BE2C (cell line): Measurements from ENCODE around the gene PPARG.
A peak's percentile ranks its signal among the peaks of the same experiment; 100 is the strongest.

ENCODE experiments used
- DNase-seq: peaks from one replicate; pipeline ENCODE4 v3.0.0-alpha.2; 2020
- H3K27me3 ChIP-seq: fragments of 250-450 bp; sonication (Bioruptor Pico); 2 replicates; pipeline ENCODE4 v1.5.1; 2020; ENCODE audit warnings: mild to moderate bottlenecking
- H3K36me3 ChIP-seq: fragments of 250-450 bp; sonication (Bioruptor Pico); 2 replicates; pipeline ENCODE4 v1.5.1; 2020; ENCODE audit warnings: mild to moderate bottlenecking
- H3K4me1 ChIP-seq: fragments of 250-450 bp; sonication (Bioruptor Pico); 2 replicates; pipeline ENCODE4 v1.5.1; 2020
- H3K4me3 ChIP-seq: 2 replicates; pipeline ENCODE4 v1.5.1; 2011; ENCODE audit warnings: low read depth, low read length
- H3K9me3 ChIP-seq: fragments of 250-450 bp; sonication (Bioruptor Pico); 2 replicates; pipeline ENCODE4 v1.5.1; 2020
- TF ChIP-seq, protein P1 (sequence below): IDR thresholded peaks from 2 replicates; pipeline ENCODE4 v1.5.1; 2012; ENCODE audit warnings: mild to moderate bottlenecking, low read depth, low read length

The PPARG gene

DNA sequence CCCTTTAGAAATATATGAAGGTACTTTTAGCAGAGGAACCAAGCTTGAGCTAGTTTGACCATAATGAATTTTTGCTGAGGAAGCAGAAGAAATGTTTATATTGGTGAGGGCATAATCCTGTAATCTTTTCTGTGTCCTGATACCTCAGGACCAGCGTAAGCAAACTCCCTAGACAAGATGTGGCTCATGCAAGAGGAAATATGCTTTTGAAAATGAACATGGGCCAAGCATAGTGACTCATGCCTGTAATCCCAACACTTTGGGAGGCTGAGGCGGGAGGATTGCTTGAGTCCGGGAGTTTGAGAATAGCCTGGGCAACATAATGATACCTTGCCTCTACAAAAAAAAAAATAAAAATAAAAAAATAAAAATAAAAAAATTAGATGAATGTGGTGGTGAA lies 78.5 kb downstream of the PPARG start:
- Histone ChIP-seq H3K4me1 (no peaks in the 10 kb centered on the region), H3K36me3 (no peaks in the 10 kb centered on the region), H3K27me3 (no peaks in the 10 kb centered on the region), H3K9me3 (no peaks in the 10 kb centered on the region), H3K4me3 (no peak overlapping the region)
- no peak for DNase-seq
- TF ChIP-seq, protein P1, sequence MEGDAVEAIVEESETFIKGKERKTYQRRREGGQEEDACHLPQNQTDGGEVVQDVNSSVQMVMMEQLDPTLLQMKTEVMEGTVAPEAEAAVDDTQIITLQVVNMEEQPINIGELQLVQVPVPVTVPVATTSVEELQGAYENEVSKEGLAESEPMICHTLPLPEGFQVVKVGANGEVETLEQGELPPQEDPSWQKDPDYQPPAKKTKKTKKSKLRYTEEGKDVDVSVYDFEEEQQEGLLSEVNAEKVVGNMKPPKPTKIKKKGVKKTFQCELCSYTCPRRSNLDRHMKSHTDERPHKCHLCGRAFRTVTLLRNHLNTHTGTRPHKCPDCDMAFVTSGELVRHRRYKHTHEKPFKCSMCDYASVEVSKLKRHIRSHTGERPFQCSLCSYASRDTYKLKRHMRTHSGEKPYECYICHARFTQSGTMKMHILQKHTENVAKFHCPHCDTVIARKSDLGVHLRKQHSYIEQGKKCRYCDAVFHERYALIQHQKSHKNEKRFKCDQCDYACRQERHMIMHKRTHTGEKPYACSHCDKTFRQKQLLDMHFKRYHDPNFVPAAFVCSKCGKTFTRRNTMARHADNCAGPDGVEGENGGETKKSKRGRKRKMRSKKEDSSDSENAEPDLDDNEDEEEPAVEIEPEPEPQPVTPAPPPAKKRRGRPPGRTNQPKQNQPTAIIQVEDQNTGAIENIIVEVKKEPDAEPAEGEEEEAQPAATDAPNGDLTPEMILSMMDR = no peak

DNA sequence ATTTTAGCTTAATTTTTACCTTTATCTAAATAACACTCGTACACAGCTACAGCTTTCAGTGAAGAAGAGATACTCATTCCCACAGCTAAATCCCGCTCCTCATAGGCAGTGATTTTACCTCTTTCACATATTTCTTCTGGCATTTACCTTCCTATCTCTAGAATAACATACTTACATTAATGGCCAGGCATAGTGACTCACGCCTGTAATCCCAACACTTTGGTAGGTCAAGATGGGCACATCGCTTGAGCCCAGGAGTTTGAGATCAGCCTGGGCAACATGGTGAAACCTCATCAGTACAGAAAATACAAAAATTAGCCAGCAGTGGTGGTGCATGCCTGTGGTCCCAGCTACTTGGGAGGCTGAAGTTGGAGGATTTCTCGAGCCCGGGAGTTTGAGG lies 80.2 kb downstream of the PPARG start:
- Histone ChIP-seq H3K9me3 (no peaks in the 10 kb centered on the region), H3K4me1 (no peaks in the 10 kb centered on the region), H3K4me3 (no peak overlapping the region), H3K27me3 (no peaks in the 10 kb centered on the region), H3K36me3 (no peaks in the 10 kb centered on the region)
- no peak for DNase-seq
- TF ChIP-seq, protein P1 = no peak

DNA sequence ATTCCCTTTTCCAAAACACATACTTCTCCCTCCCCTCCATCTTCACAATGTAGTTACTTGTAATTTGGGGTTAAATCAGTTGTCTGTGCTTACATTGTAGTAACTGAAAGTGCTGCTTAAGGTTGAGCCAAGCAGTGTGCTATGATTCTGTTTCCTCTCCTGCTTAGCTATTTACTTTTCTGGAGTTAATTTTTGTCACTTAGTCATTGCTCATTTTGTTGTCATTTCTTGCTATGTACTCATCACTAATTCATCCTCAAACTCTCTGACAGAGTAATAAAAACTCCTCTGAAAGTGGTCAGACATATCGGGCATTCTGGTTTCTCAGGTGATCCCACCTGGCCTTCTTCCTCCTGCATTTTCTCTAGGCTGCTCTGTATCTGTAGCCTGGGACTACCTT lies 80.7 kb downstream of the PPARG start:
- no peak for DNase-seq
- Histone ChIP-seq H3K9me3 (no peaks in the 10 kb centered on the region), H3K4me1 (no peaks in the 10 kb centered on the region), H3K27me3 (no peaks in the 10 kb centered on the region), H3K36me3 (no peaks in the 10 kb centered on the region), H3K4me3 (no peak overlapping the region)
- TF ChIP-seq, protein P1 = no peak

DNA sequence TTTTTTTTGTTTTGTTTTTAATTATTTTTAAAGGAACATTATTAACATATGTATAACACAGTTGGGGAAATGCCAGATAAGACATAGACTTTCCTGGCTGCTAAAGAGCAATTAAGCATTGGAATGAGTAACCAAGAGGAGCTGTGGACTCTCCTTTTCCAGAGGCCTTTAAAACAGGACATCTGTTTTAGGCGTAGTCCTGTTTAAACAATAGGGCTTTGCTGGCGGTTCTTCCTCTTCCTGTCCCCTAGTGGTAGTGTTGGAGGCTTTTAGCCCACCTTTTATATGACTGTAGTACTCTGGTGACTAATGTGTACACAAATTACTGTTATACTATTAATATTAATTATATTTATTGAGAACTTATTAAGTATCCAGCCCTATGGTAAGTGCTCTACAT lies 81.9 kb downstream of the PPARG start:
- H3K36me3 ChIP-seq = no peaks in the 10 kb centered on the region
- no peaks in the 10 kb centered on the region for H3K4me1 ChIP-seq
- H3K9me3 ChIP-seq = no peaks in the 10 kb centered on the region
- DNase-seq = peak; percentile 8
- no peaks in the 10 kb centered on the region for H3K27me3 ChIP-seq
- no peak overlapping the region for H3K4me3 ChIP-seq
- TF ChIP-seq, protein P1 = peak; percentile 18; the same call in 1 of the 2 replicates

DNA sequence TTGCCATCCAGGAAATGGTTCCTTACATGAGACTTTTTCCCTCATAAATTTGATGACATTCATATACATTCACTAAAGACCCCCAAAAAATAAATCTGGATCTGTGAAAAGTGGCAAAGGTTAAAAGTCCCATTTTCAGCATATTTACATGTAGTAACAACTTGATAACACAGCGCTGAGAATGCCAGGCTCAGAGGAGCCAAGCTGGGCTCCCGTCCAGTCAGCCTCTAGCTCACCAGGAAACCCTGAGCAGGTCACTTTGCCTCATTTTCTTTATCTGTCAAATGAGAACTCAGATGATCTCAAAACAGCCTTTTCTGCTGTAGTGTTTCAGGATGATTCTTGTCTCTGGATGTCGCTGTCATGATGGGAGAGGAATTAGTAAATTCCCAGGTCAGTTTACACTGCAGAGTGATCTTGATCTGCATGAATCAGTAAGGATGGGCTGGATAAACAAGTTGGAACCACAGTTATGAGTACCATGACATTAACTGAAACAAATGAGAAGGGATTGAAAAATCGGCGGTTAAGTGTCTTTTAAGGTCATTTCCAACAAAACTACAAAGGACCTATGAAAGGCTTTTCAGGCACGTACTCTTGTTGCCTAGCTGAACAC lies 82.8 kb downstream of the PPARG start:
- no peak overlapping the region for H3K4me3 ChIP-seq
- H3K9me3 ChIP-seq = no peaks in the 10 kb centered on the region

DNA sequence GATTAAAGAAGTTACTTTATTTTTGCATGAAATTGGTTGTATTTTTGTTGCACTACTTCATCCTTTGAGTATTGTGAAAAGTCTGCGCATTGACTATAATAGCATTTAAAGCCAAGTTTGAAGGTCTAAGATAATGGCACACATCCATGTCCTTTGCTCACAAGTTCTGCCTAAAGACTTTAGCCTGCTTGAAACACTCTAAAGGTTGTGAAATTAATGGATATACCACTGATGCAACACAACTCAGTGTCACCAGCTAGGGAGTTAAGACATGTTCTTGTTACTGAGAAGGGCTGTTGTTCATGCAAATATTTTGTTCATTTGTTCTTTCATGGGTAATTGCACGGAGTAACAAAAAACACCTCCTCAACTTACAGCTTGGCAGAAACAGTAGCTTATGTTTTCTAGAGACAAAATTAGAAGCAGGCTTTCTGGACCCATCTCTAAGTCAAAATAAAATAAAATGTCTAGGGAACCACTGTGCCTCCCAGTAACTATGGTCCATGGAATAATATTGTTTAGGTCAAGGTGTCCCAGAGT lies 83.9 kb downstream of the PPARG start:
- Histone ChIP-seq H3K4me3 (no peak overlapping the region), H3K36me3 (no peaks in the 10 kb centered on the region), H3K4me1 (no peaks in the 10 kb centered on the region), H3K27me3 (no peaks in the 10 kb centered on the region), H3K9me3 (no peaks in the 10 kb centered on the region)
- TF ChIP-seq, protein P1 = no peak
- no peak for DNase-seq

More for the DNA sequence above, 82.8 kb downstream of the PPARG start:
- Histone ChIP-seq H3K36me3 (no peaks in the 10 kb centered on the region), H3K4me1 (no peaks in the 10 kb centered on the region), H3K27me3 (no peaks in the 10 kb centered on the region)
- TF ChIP-seq, protein P1 = no peak
- DNase-seq = no peak
